Progenitor cell of endocrine pancreas (in vitro differentiated cells): ENCODE data around the gene BRD4. TPM values are rescaled to one million over a fixed set of nuclear protein-coding genes. Genes with fewer than 3 reads are reported as not detected.
A peak's percentile ranks its signal among the peaks of the same experiment; 100 is the strongest.

Experiments
- DNase-seq: peaks from one replicate; pipeline ENCODE4 v3.0.0; 2021; ENCODE audit warnings: low spot score; ENCODE audit not compliant: unreplicated experiment
- H3K27ac Mint-ChIP-seq: 2 replicates; pipeline ENCODE4 v1.8.0; 2021; ENCODE audit warnings: mild to moderate bottlenecking, moderate library complexity, mixed read lengths
- H3K27me3 Mint-ChIP-seq: 2 replicates; pipeline ENCODE4 v1.8.0; 2021; ENCODE audit warnings: mixed read lengths
- H3K36me3 Mint-ChIP-seq: 2 replicates; pipeline ENCODE4 v1.8.0; 2022; ENCODE audit warnings: mixed read lengths; ENCODE audit not compliant: insufficient read depth
- H3K4me1 Mint-ChIP-seq: 2 replicates; pipeline ENCODE4 v1.8.0; 2021; ENCODE audit warnings: low read depth, mixed read lengths
- H3K4me3 Mint-ChIP-seq: 2 replicates; pipeline ENCODE4 v1.8.0; 2021; ENCODE audit warnings: low read depth, mild to moderate bottlenecking, moderate library complexity, mixed read lengths
- H3K9me3 Mint-ChIP-seq: 2 replicates; pipeline ENCODE4 v1.8.0; 2021; ENCODE audit warnings: low read depth, mixed read lengths
- total RNA-seq: library from RNA; stranded (reverse); gene quantifications from 2 replicates; pipeline ENCODE4 v1.2.1, GENCODE V29; 2021
- TF ChIP-seq, protein P1 (sequence below): fragments of 200-600 bp; sonication (generic); IDR thresholded peaks from one replicate; pipeline ENCODE4 v1.5.0; 2021; ENCODE audit warnings: antibody characterized with exemption, mild to moderate bottlenecking; ENCODE audit not compliant: unreplicated experiment

The BRD4 gene
- total RNA-seq, 1 donor from 2014 or later: 144 TPM

DNA sequence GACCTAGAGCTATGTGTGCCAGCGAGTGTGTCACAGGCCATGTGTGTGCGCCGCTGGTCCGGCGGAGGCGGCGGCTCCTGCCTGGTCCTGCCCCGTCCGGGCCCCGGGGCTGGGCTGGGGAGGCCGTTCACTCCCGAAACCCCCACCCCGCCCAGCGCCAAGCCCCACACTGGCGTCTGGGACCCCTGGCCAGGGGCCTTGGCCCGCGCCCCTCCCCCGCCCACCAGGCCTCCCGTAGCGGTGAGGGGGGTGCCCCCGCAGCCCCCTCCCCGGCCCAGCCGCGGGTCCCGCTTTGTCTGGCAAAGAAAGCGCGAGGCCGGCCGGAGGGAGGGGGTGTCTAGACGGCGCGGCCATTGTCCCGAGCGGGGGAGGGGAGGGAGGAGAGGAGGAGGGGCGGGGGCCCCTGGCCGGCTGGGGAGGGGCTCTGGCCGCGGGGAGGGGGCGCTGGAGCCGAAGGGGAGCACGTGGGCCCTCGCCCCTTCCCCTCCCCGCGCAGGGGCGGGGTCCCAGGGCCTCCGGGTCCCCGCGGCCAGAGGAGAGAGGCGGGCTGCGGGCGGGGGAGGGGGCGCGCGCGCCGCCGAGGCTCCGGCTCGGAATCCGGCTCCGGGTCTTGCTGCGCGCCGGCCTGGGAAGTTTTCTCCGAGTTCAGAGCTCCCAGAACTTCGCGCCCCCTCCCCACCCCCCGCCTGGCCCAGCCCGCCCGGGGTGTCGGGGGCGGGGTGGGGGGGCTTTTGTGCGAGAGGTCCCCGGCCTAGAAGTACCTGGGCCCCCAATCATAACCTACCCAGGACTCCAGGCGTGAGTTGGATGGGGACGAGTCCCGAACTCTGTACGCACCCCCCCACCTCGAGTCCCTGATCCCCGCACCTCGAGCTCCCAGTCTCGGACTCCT is 132.4 kb downstream of the BRD4 start:
- Mint-ChIP-seq H3K9me3 (no peaks in the 10 kb centered on the region), H3K4me1 (peaks cover 18% of the 10 kb centered on the region), H3K27ac (peak overlapping the region; percentile 91), H3K36me3 (peaks cover 5% of the 10 kb centered on the region), H3K4me3 (peak overlapping the region; percentile 84), H3K27me3 (no peaks in the 10 kb centered on the region)
- DNase-seq: peak; percentile 81
- TF ChIP-seq, protein P1, sequence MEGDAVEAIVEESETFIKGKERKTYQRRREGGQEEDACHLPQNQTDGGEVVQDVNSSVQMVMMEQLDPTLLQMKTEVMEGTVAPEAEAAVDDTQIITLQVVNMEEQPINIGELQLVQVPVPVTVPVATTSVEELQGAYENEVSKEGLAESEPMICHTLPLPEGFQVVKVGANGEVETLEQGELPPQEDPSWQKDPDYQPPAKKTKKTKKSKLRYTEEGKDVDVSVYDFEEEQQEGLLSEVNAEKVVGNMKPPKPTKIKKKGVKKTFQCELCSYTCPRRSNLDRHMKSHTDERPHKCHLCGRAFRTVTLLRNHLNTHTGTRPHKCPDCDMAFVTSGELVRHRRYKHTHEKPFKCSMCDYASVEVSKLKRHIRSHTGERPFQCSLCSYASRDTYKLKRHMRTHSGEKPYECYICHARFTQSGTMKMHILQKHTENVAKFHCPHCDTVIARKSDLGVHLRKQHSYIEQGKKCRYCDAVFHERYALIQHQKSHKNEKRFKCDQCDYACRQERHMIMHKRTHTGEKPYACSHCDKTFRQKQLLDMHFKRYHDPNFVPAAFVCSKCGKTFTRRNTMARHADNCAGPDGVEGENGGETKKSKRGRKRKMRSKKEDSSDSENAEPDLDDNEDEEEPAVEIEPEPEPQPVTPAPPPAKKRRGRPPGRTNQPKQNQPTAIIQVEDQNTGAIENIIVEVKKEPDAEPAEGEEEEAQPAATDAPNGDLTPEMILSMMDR: no peak

DNA sequence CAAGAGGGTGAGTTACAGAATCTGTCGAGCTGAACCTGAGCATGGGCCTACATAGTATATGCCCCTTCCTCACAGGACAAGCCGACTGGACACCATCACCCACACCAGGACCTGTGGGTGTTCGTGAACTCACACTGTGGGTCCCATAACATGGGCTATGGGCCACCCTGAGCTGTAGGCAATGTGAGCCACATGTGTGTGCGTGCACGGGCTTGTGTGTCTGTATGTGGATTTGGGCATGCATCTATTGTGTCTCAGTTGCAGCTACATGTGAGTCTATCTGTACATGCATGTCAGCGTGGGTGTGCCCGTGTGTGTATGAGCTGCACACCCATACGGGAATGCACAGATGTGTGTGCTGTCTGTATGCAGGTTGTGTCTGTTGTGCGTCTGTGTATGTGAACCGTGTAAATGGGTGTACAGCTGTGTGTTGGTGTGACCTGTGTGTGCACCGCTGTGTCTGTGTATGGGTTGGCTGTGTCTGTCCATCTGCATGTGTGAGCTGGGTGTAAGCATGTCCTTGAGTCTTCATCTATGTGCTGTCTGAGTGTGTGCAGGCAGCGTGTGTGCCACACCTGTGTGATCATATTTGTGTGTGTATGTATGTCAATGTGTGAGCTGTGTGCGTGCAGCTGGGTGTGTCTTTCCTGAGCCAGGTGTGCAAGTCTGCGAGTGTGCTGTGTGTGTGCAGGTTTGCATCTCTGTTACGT is 133.2 kb downstream of the BRD4 start:
- Mint-ChIP-seq H3K4me3 (peak overlapping the region; percentile 78), H3K9me3 (no peaks in the 10 kb centered on the region), H3K27ac (peak overlapping the region; percentile 91), H3K27me3 (no peaks in the 10 kb centered on the region), H3K4me1 (peaks cover 24% of the 10 kb centered on the region), H3K36me3 (peaks cover 5% of the 10 kb centered on the region)
- DNase-seq: no peak
- TF ChIP-seq, protein P1: no peak

DNA sequence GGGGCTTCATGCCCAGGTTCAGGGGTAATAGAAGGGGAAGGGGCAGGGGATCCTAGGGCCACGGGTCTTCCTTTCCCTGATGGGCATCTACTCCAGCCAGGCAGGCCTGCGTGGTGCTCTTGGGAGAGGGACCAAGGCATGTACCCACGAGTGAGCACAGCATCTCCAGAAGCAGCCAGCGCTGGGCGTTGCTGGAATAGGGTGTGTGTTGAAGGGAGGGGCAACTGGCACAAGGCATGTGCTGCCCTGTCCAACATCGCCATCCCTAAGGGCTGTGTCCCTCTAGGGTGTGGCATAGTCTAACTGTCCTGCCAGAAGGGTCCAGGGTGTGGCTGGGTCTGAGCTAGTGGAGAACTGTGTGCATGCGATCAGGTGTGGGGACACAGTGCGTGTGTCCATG is 134.4 kb downstream of the BRD4 start:
- DNase-seq: no peak
- H3K4me3 Mint-ChIP-seq: peak overlapping the region; percentile 78
- H3K27ac Mint-ChIP-seq: no peak overlapping the region
- no peaks in the 10 kb centered on the region for H3K27me3 Mint-ChIP-seq
- peaks cover 6% of the 10 kb centered on the region for H3K36me3 Mint-ChIP-seq
- no peaks in the 10 kb centered on the region for H3K9me3 Mint-ChIP-seq
- H3K4me1 Mint-ChIP-seq: peaks cover 26% of the 10 kb centered on the region
- TF ChIP-seq, protein P1: no peak

DNA sequence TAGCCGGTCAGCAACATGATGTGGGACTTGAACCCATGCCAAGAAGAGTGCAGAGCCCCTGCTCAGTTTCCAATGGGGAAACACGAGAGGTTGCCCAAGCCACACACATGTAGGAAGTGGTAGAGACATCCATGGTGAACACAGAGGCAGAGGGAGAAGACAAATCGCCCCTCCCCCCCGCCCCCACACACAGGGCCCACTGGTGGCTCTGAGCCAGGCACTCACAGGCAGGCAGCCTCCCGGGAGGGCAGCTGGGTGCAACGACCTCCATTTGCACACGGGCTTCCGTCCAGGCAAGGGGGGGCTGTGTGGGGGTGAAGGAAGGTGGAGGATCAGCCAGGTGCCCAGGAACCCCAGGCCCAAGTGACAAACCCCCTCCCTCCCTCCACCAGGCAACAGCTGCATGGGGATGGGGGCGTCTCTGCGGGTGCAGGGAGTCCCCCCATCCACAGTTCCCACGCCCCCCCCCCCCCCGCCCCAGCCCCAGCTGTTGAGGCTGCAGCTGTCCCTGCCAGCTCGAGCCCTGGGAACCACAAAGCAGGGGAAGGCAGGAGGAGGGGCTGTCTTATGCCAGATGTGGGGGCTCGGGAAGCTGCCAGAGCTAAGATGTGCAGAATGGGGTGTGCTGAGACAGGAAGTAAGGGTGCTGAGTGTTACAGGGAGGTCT is 134.9 kb downstream of the BRD4 start:
- DNase-seq: no peak
- peak overlapping the region; percentile 81 for H3K4me3 Mint-ChIP-seq
- H3K27me3 Mint-ChIP-seq: no peaks in the 10 kb centered on the region
- H3K36me3 Mint-ChIP-seq: peaks cover 6% of the 10 kb centered on the region
- TF ChIP-seq, protein P1: no peak
- H3K9me3 Mint-ChIP-seq: no peaks in the 10 kb centered on the region
- peak overlapping the region; percentile 95 for H3K27ac Mint-ChIP-seq
- peaks cover 26% of the 10 kb centered on the region for H3K4me1 Mint-ChIP-seq
